ENCODE measurements around the gene SPPL3.

The SPPL3 gene

GRCh38 chr12:120814903-120815429, 89.2 kb downstream of the SPPL3 start (continued):
- no peak for TF ChIP-seq ZNF645 (tag by site-specific recombination; IDR thresholded peaks at IDR 0.05)
- TF ChIP-seq, protein P1, sequence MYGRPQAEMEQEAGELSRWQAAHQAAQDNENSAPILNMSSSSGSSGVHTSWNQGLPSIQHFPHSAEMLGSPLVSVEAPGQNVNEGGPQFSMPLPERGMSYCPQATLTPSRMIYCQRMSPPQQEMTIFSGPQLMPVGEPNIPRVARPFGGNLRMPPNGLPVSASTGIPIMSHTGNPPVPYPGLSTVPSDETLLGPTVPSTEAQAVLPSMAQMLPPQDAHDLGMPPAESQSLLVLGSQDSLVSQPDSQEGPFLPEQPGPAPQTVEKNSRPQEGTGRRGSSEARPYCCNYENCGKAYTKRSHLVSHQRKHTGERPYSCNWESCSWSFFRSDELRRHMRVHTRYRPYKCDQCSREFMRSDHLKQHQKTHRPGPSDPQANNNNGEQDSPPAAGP (tag by site-specific recombination; IDR thresholded peaks at IDR 0.05): no peak
- no peak for TF ChIP-seq ZNF426 (tag by site-specific recombination; IDR thresholded peaks at IDR 0.05)
- TF ChIP-seq, protein P2, sequence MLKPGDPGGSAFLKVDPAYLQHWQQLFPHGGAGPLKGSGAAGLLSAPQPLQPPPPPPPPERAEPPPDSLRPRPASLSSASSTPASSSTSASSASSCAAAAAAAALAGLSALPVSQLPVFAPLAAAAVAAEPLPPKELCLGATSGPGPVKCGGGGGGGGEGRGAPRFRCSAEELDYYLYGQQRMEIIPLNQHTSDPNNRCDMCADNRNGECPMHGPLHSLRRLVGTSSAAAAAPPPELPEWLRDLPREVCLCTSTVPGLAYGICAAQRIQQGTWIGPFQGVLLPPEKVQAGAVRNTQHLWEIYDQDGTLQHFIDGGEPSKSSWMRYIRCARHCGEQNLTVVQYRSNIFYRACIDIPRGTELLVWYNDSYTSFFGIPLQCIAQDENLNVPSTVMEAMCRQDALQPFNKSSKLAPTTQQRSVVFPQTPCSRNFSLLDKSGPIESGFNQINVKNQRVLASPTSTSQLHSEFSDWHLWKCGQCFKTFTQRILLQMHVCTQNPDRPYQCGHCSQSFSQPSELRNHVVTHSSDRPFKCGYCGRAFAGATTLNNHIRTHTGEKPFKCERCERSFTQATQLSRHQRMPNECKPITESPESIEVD (tag by site-specific recombination; IDR thresholded peaks at IDR 0.05): 0 out of 2 replicates have a peak, but pooled peaks have one; percentile 40
- TF ChIP-seq, protein P3, sequence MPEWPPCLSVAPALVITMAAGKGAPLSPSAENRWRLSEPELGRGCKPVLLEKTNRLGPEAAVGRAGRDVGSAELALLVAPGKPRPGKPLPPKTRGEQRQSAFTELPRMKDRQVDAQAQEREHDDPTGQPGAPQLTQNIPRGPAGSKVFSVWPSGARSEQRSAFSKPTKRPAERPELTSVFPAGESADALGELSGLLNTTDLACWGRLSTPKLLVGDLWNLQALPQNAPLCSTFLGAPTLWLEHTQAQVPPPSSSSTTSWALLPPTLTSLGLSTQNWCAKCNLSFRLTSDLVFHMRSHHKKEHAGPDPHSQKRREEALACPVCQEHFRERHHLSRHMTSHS (tag by site-specific recombination; IDR thresholded peaks at IDR 0.05): no peak
- no peak for TF ChIP-seq ZNF555 (tag by site-specific recombination; conservative IDR thresholded peaks at IDR 0.05)
- no peak for TF ChIP-seq ZNF221 (tag by site-specific recombination; IDR thresholded peaks at IDR 0.05; ENCODE audit: borderline replicate concordance)
- TF ChIP-seq, protein P4, sequence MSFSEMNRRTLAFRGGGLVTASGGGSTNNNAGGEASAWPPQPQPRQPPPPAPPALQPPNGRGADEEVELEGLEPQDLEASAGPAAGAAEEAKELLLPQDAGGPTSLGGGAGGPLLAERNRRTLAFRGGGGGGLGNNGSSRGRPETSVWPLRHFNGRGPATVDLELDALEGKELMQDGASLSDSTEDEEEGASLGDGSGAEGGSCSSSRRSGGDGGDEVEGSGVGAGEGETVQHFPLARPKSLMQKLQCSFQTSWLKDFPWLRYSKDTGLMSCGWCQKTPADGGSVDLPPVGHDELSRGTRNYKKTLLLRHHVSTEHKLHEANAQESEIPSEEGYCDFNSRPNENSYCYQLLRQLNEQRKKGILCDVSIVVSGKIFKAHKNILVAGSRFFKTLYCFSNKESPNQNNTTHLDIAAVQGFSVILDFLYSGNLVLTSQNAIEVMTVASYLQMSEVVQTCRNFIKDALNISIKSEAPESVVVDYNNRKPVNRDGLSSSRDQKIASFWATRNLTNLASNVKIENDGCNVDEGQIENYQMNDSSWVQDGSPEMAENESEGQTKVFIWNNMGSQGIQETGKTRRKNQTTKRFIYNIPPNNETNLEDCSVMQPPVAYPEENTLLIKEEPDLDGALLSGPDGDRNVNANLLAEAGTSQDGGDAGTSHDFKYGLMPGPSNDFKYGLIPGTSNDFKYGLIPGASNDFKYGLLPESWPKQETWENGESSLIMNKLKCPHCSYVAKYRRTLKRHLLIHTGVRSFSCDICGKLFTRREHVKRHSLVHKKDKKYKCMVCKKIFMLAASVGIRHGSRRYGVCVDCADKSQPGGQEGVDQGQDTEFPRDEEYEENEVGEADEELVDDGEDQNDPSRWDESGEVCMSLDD (tag by site-specific recombination; IDR thresholded peaks at IDR 0.05): no peak
- TF ChIP-seq ZNF23 (tag by site-specific recombination; IDR thresholded peaks at IDR 0.05; ENCODE audit: borderline replicate concordance): no peak
- TF ChIP-seq ZBTB49 (tag by site-specific recombination; IDR thresholded peaks at IDR 0.05; ENCODE audit: low read depth): no peak
- TF ChIP-seq, protein P5, sequence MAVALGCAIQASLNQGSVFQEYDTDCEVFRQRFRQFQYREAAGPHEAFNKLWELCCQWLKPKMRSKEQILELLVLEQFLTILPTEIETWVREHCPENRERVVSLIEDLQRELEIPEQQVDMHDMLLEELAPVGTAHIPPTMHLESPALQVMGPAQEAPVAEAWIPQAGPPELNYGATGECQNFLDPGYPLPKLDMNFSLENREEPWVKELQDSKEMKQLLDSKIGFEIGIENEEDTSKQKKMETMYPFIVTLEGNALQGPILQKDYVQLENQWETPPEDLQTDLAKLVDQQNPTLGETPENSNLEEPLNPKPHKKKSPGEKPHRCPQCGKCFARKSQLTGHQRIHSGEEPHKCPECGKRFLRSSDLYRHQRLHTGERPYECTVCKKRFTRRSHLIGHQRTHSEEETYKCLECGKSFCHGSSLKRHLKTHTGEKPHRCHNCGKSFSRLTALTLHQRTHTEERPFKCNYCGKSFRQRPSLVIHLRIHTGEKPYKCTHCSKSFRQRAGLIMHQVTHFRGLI (tag by site-specific recombination; IDR thresholded peaks at IDR 0.05): no peak
- TF ChIP-seq, protein P6, sequence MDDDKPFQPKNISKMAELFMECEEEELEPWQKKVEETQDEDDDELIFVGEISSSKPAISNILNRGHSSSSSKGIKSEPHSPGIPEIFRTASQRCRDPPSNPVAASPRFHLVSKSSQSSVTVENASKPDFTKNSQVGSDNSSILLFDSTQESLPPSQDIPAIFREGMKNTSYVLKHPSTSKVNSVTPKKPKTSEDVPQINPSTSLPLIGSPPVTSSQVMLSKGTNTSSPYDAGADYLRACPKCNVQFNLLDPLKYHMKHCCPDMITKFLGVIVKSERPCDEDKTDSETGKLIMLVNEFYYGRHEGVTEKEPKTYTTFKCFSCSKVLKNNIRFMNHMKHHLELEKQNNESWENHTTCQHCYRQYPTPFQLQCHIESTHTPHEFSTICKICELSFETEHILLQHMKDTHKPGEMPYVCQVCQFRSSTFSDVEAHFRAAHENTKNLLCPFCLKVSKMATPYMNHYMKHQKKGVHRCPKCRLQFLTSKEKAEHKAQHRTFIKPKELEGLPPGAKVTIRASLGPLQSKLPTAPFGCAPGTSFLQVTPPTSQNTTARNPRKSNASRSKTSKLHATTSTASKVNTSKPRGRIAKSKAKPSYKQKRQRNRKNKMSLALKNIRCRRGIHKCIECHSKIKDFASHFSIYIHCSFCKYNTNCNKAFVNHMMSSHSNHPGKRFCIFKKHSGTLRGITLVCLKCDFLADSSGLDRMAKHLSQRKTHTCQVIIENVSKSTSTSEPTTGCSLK (tag by site-specific recombination; IDR thresholded peaks at IDR 0.05): no peak
- TF ChIP-seq ZNF133 (tag by site-specific recombination; IDR thresholded peaks at IDR 0.05): no peak
- TF ChIP-seq ZFP3 (tag by site-specific recombination; IDR thresholded peaks at IDR 0.05; ENCODE audit: low read depth): no peak
- no peak for TF ChIP-seq ZNF623 (tag by site-specific recombination; IDR thresholded peaks at IDR 0.05)
- TF ChIP-seq KLF10 (tag by site-specific recombination; IDR thresholded peaks at IDR 0.05): no peak
- no peak for TF ChIP-seq KLF16 (tag by site-specific recombination; IDR thresholded peaks at IDR 0.05)
- no peak for TF ChIP-seq ZNF362 (tag by site-specific recombination; IDR thresholded peaks at IDR 0.05)
- TF ChIP-seq HOXC10 (CRISPR knock-in tag; IDR thresholded peaks at IDR 0.05): no peak
- TF ChIP-seq FEZF1 (tag by site-specific recombination; IDR thresholded peaks at IDR 0.05): 0 out of 2 replicates have a peak, but pooled peaks have one; percentile 14
- TF ChIP-seq, protein P7, sequence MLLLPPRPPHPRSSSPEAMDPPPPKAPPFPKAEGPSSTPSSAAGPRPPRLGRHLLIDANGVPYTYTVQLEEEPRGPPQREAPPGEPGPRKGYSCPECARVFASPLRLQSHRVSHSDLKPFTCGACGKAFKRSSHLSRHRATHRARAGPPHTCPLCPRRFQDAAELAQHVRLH (tag by site-specific recombination; IDR thresholded peaks at IDR 0.05): no peak
- 0 out of 2 replicates have a peak, but pooled peaks have one; percentile 27 for TF ChIP-seq SCRT1 (tag by site-specific recombination; IDR thresholded peaks at IDR 0.05; ENCODE audit: borderline replicate concordance)
- no peak for TF ChIP-seq ZBTB1 (tag by site-specific recombination; IDR thresholded peaks at IDR 0.05)

Data from HEK293 (cell line).